SHP77 (cell line): ENCODE data around the gene PDCL3.

Experiments
- DNase-seq, 2 experiments: peaks; one replicate each; lab custom pipeline; 2025; lab: John Stamatoyannopoulos, UW

Gene PDCL3

DNA sequence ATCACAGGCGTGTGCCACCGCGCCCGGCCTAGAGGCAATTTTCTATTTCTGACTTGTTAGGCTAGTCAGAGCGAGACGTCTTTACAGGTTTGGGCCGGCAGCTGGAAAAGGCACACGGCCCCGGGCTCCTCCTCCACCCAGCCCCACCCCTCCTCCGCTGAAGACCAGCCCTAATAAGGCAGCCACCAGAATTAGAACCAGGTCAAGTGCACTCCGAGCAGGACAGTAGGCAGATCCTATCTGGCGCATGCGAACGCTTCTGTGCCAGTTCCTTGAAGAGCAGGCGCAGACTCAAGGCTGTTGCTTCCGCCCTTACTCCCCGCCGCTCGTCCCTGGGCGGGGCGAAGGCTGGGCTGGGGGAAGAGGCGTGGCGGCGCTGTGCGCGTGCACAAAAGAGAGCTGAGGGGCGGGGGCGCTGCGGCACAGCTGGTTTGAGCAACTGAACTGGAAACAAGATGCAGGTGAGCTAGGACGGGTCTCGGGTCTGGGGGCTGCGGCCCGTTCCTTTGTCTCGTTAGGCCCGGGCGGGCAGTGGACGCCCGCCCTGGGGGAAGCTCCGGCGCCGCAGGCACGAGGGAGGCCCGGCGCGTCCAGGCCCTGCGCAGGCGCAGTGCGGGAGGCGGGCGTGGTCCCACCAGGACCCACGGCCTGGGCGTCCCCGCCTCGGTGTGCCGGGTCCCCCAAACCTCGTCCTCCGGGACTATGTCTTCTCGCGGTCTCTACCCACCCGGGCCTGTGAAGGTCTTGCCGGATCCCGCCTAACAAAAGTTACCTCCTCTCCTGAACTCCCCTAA, at the start of gene PDCL3:
PDCL3 (plus strand) TSS at position 381 of the 794 bp plus-strand sequence; CDS start at position 456, 75 bp downstream.
- peak; percentile 94 to 95 for DNase-seq

DNA sequence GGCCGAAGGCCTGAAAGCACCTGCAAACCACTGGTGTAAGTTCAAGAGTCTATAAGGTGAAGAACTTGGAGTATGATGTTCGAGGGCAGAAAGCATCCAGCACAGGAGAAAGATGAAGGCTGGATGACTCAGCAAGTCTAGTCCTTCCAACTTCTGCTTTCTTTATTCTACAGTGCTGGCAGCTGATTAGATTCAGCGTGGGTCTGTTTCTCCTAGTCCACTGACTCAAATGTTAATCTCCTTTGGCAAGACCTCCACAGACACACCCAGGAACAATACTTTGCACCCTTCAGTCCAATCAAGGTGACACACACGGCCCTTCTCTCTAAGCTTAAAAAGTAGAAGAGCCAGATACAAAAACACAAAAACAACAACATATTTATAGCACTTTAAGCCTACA, 49.1 kb upstream of the PDCL3 start:
- no peak for DNase-seq

GRCh38 chr2:100517556-100517955, 45.2 kb upstream of the PDCL3 start:
- DNase-seq, result no peak

DNA sequence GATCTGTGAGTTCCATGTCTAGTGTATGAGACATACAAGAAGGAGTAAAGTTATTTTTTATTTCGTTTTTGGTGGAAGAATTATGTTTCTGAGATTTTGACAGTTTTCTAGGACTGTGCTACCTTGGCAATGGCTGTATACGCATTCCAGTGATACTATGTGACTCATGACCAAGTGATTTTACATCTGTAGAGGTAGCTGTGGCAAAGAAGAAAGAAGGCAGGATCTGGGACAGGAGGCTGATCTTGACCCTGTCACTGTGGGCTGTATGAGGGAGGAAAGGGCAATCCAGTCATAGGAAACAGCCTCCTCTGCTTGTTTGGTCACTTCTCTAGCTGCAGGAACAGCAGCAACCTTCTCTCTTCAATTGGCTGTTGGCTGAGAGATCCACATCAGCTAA, 44.0 kb upstream of the PDCL3 start:
- DNase-seq, result no peak

DNA sequence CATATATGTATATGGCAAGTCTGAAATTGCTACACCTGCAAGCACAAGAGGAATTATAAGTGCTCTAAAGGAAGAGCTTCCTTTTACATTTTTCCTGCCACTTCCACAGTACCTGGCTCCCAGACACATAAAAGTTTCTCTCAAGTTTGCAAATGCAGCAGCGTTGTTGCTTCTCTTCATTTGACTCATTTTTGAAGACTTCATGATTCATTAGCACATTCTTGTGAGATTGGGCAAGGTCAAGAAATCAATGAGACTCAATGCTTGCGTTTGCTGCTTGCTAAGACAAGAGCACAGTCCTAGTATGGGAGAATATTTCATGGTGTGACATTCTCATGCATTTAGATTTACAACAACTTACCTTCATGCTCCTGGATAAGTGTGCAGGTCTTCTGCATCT, 42.6 kb upstream of the PDCL3 start:
- no peak for DNase-seq

- no peak for DNase-seq
Measured at GRCh38 chr2:100522430-100522829, 40.4 kb upstream of the PDCL3 start.

GRCh38 chr2:100524331-100524730, 38.5 kb upstream of the PDCL3 start:
- DNase-seq, result no peak

- no peak for DNase-seq
Measured at GRCh38 chr2:100526868-100527267, 35.9 kb upstream of the PDCL3 start.

- no peak for DNase-seq
Measured at GRCh38 chr2:100527440-100528015, 35.3 kb upstream of the PDCL3 start.

DNA sequence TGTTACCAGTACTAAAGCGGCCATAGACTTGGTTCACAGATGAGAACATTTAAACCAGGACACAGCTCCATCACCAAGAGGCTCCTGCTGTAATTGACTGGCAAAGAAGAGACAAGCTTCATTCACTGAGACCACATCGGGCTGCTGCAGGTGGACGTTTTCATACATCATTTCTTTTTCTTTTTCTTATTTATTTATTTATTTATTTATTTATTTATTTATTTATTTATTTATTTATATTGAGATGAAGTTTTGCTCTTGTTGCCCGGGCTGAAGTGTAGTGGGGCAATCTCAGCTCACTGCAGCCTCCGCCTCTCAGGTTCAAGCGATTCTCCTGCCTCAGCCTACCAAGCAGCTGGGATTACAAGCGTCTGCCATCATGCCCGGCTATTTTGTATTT, 33.6 kb upstream of the PDCL3 start:
- no peak for DNase-seq

DNA sequence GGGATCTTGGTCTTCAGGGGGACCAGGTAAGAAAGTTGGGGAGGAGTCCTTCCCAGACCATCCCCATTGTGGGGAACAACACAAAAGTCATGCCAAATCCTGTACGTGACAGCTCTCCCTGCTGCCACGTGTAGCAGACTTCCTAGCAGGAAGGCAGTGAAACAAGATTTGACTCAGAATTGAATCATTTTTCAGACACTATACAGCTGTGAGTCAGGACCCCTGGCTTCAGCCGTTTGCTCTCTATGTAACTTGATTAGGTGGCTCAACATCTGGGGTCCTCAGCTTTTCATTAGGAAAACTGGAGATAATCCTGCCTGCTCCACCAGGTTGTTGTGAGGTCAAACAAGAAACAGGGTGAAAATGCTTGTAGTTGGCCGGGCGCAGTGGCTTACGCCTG, 32.9 kb upstream of the PDCL3 start:
- no peak for DNase-seq

- DNase-seq, result no peak
Measured at GRCh38 chr2:100535855-100536254, 26.9 kb upstream of the PDCL3 start.

GRCh38 chr2:100537918-100538317, 24.9 kb upstream of the PDCL3 start:
- no peak for DNase-seq

DNA sequence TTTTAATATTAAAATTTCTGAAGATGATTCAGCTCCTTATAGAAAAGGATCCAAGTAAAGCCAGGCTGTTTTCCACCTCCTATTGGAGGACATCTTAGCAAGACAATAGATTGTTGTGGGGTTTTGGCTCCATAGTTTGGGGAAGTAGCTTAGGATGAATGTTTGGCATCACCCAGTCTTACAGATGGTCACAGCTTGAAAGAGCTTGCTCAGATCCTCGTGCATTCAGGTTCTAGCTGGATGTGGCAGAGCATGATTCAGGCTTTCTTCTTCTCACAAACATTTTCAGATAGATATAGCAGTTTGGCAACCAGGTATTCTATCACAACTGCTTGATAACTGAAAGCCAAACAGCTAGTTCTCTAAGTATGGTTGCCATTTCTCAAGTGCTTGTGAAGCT, 23.6 kb upstream of the PDCL3 start:
- no peak for DNase-seq

DNA sequence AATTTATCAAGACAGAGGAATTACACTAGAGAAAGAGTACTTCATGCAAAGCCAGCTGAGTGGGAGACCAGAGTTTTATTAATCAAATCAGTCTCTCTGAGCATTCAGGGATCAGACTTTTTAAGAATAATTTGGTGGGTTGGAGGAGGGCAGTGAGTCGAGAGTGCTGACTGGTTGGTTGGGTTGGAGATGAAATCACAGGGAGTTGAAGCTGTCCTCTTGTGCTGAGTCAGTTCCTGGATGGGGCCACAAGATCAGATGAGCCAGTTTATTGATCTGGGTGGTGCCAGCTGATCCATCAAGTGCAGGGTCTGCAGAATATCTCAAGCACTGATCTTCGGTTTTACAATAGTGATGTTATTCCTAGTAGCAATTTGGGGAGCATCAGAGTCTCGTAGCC, 21.4 kb upstream of the PDCL3 start:
- DNase-seq, result no peak

DNA sequence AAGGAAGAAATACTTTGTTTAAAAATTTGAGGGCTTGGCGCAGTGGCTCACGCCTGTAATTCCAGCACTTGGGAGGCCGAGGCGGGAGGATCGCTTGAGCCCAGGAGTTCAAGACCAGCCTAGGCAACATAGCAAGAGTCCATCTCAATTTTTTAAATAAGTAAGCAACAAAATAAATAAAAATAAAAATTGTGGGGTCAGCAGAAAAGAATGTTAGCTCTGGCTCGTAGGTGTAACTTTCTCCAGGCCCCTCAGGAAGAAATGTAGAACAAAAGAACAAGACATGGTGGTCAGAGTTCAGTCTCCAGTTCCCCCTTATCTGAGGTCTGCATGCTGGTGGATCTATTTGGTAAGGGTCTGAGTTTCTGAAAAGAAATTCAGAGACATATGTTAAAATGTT, 20.4 kb upstream of the PDCL3 start:
- DNase-seq, result no peak

DNA sequence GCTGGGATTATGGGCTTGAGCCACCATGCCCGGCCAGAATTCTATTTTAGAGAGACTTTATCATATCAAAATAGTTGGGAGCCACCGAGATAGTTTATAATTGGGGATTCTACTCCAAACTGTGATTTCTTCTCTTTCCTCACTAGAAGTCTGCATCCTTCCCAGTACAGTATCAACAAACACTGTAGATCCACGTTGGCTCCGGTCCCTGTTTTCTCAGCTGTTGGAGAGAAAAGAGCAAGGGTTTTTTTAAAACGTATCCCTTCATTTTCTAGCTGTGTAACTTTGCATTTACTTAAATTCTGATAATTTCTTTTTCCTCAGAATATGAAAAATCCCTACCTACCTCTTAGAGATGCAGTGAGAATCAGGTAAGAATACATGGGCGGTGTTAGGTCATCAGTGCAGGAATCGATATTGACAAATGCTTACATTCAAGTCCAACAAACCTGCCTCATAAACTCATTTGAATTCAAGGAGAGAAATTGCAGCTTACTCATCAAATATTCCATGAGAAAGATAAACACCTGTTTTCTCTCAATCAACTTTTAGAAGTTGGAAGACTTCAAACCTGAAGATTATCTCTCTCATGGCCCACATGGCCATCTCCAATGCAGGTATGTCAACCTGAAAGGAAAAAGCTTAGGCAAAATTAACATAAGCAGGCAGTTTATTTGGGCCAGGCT, 17.7 kb upstream of the PDCL3 start:
- no peak for DNase-seq

DNA sequence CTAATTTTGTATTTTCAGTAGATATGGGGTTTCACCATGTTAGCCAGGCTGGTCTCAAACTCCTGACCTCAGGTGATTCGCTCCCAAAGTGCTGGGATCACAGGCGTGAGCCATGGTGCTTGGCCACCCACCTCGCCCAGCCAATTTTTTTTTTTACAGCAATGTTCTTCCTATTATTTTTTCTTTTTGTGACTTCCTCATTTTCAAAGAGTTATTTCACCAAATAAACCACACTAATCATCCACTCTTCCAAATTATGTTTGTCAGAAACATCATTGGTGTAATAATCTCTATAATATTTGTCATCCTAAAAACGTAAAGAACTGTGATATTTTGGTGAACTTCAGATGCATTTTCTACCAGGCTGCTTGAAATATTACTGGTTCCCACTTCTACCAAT, 16.3 kb upstream of the PDCL3 start:
- no peak for DNase-seq

GRCh38 chr2:100548771-100549170, 14.0 kb upstream of the PDCL3 start:
- no peak for DNase-seq

DNA sequence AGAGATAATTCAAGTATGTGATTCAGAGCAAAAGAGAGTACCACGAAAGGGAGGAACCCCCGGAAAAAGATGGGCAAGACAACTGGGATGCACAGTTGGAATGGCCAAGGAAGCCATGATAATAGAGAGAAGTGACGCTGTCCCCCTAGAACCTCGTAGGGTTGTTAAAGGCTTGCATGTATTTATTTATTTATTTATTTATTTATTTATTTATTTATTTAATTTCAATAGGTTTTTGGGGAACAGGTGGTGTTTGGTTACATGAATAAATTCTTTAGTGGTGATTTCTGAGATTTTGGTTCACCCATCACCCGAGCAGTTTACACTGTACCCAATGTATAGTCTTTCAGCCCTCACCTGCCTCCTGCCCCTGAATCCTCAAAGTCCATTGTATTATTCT, 11.5 kb upstream of the PDCL3 start:
- DNase-seq, result no peak

DNA sequence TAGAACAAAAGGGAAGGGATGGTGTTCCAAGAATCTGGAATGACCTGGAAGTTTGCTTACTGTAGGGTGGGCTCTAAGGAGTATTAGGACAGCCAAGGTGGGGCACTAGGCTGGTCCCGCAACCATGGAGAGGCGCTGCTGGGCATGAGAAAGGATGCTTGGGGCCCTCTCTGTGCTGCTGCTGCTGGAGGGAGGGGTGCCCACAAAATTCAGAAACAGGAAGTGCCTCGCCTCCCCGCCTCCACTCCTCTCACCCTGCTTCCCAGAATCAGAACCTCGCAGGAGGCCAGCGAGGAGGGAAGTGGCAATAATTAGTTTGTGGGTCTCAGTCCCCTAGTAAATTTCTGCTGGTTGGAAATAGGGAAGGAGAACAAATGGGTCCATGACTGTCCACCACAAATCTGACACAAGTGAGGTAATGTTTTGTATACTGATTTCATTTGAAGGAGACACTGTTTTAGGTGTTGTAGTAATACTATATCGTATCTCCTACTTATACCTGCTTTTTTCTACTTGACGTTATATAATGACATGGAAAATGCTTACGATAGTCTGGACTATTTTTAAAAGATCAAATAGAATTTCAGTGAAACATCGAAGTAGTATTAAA, 7.9 kb upstream of the PDCL3 start:
- DNase-seq, result no peak

- DNase-seq, result no peak
Measured at GRCh38 chr2:100556746-100557145, 6.0 kb upstream of the PDCL3 start.
